SK-N-SH (cell line): ENCODE measurements around the gene LRP6. TPM values are rescaled to one million over a fixed set of nuclear protein-coding genes. Genes with fewer than 3 reads are reported as not detected.

Experiments
- CTCF ChIA-PET: fragments of 300-600, 350-600 bp; formaldehyde crosslinking; extraction: SDS; loops from one replicate; lab custom pipeline; 2021; lab: Yijun Ruan, JAX
- POLR2A ChIA-PET: fragments of 350-600 bp; sonication (Branson Sonifier 250); formaldehyde crosslinking; extraction: SDS; loops from one replicate; lab custom pipeline; 2020; ENCODE audit warnings: antibody characterized with exemption, inconsistent platforms; lab: Yijun Ruan, JAX
- DNase-seq: peaks from one replicate; pipeline ENCODE4 v3.0.0; 2012
- H2AFZ ChIP-seq: fragments of 200-600 bp; sonication (generic); 2 replicates; pipeline ENCODE4 v1.8.1; 2016; ENCODE audit warnings: antibody characterized with exemption, mild to moderate bottlenecking, low read depth
- H3F3A ChIP-seq: fragments of 200-600 bp; sonication (generic); replicated peaks from 2 replicates; pipeline ENCODE3; 2016; ENCODE audit warnings: antibody characterized with exemption, mild to moderate bottlenecking; ENCODE audit not compliant: insufficient read depth
- H3K27ac ChIP-seq, 2 experiments: fragments of 200-500 bp in 1 of 2; fragments of 200-600 bp in 1 of 2; sonication (Bioruptor generic) in 1 of 2; sonication (generic), shearing (Covaris generic) in 1 of 2; 2 replicates each; pipeline versions ENCODE4 v1.5.1 to v1.6.1; 2014 to 2016; ENCODE audit warnings: low read depth in 2 of 2, inconsistent platforms in 1 of 2, low read length in 1 of 2, mild to moderate bottlenecking in 1 of 2, mixed read lengths in 1 of 2
- H3K27me3 ChIP-seq: fragments of 200-600 bp; sonication (generic), shearing (Covaris generic); 2 replicates; pipeline ENCODE4 v1.6.1; 2016; ENCODE audit warnings: mixed run types; ENCODE audit not compliant: insufficient read depth
- H3K36me3 ChIP-seq, 2 experiments: fragments of 200-500 bp in 1 of 2; fragments of 200-600 bp in 1 of 2; sonication (Bioruptor generic) in 1 of 2; sonication (generic) in 1 of 2; replicated peaks in 1 of 2; 2 replicates each; pipeline versions ENCODE3 to v1.5.1; 2014 to 2016; ENCODE audit warnings: low read length in 1 of 2, mild to moderate bottlenecking in 1 of 2; ENCODE audit not compliant: insufficient read depth in 2 of 2, control insufficient read depth in 1 of 2
- H3K4me1 ChIP-seq, 2 experiments: fragments of 200-500 bp in 1 of 2; fragments of 200-600 bp in 1 of 2; sonication (Bioruptor generic) in 1 of 2; sonication (generic), shearing (Covaris generic) in 1 of 2; 2 replicates each; pipeline versions ENCODE4 v1.5.1 to v1.6.1; 2014 to 2016; ENCODE audit warnings: low read depth in 1 of 2, low read length in 1 of 2, mixed run types in 1 of 2; ENCODE audit not compliant: insufficient read depth in 2 of 2, control insufficient read depth in 1 of 2
- H3K4me2 ChIP-seq: fragments of 200-600 bp; sonication (generic), shearing (Covaris generic); 2 replicates; pipeline ENCODE4 v1.6.1; 2017; ENCODE audit warnings: mixed run types
- H3K4me3 ChIP-seq, 2 experiments: fragments of 200-500 bp in 1 of 2; fragments of 200-600 bp in 1 of 2; sonication (Bioruptor generic) in 1 of 2; sonication (generic), shearing (Covaris generic) in 1 of 2; 2 replicates each; pipeline versions ENCODE4 v1.5.1 to v1.8.1; 2014 to 2016; ENCODE audit warnings: low read depth in 2 of 2, inconsistent platforms in 1 of 2, low read length in 1 of 2, mild to moderate bottlenecking in 1 of 2, mixed read lengths in 1 of 2, moderate library complexity in 1 of 2
- H3K79me2 ChIP-seq: fragments of 200-600 bp; sonication (generic); 2 replicates; pipeline ENCODE4 v1.8.1; 2017; ENCODE audit warnings: mild to moderate bottlenecking; ENCODE audit not compliant: insufficient read depth
- H3K9ac ChIP-seq: fragments of 200-600 bp; sonication (generic); 2 replicates; pipeline ENCODE4 v1.6.1; 2017; ENCODE audit warnings: mixed run types
- H3K9me2 ChIP-seq: fragments of 200-600 bp; sonication (generic); 2 replicates; pipeline ENCODE4 v1.6.1; 2017; ENCODE audit warnings: mixed run types
- H3K9me3 ChIP-seq: fragments of 200-600 bp; sonication (generic); 2 replicates; pipeline ENCODE4 v1.6.1; 2017; ENCODE audit warnings: mixed run types, mild to moderate bottlenecking, moderate library complexity
- H4K20me1 ChIP-seq: fragments of 200-600 bp; sonication (generic); 2 replicates; pipeline ENCODE4 v1.6.1; 2017; ENCODE audit warnings: mild to moderate bottlenecking, mixed run types; ENCODE audit not compliant: insufficient read depth
- ELF1 ChIP-seq: IDR thresholded peaks from 2 replicates; pipeline ENCODE4 v1.4.0; 2012
- EP300 ChIP-seq, 2 experiments: IDR thresholded peaks; 2 replicates each; pipeline versions ENCODE4 v1.4.0 to v1.6.1; 2012; ENCODE audit warnings: borderline replicate concordance in 1 of 2, low read depth in 1 of 2, low read length in 1 of 2
- EZH2phosphoT487 ChIP-seq: fragments of 200-600 bp; sonication (generic); IDR thresholded peaks from 2 replicates; pipeline ENCODE4 v1.6.1; 2017; ENCODE audit warnings: low read depth, mixed run types, mild to moderate bottlenecking, antibody characterized with exemption, moderate library complexity, borderline replicate concordance
- FOXJ3 ChIP-seq: sonication (generic); formaldehyde crosslinking; IDR thresholded peaks from 2 replicates; pipeline ENCODE4 v1.5.1; 2020; ENCODE audit warnings: mild to moderate bottlenecking, missing genetic modification reagents
- GABPA ChIP-seq: IDR thresholded peaks from 2 replicates; pipeline ENCODE4 v1.4.0; 2012; ENCODE audit warnings: low read depth, mild to moderate bottlenecking
- MEF2A ChIP-seq: IDR thresholded peaks from 2 replicates; pipeline ENCODE4 v1.4.0; 2012; ENCODE audit warnings: low read depth, borderline replicate concordance
- NFIC ChIP-seq: IDR thresholded peaks from 2 replicates; pipeline ENCODE4 v1.4.0; 2012; ENCODE audit warnings: borderline replicate concordance
- NRF1 ChIP-seq: IDR thresholded peaks from 2 replicates; pipeline ENCODE4 v1.6.1; 2012; ENCODE audit warnings: low read depth, mild to moderate bottlenecking, low read length
- POLR2AphosphoS5 ChIP-seq: IDR thresholded peaks from 2 replicates; pipeline ENCODE4 v1.6.1; 2012; ENCODE audit warnings: low read depth, low read length
- RFX5 ChIP-seq: IDR thresholded peaks from 2 replicates; pipeline ENCODE4 v1.6.1; 2012; ENCODE audit warnings: mild to moderate bottlenecking, improper control_type of control experiment, low read length
- RXRA ChIP-seq: IDR thresholded peaks from 2 replicates; pipeline ENCODE4 v1.4.0; 2012; ENCODE audit warnings: low read depth, mild to moderate bottlenecking, borderline replicate concordance
- TAF1 ChIP-seq: IDR thresholded peaks from 2 replicates; pipeline ENCODE4 v1.6.1; 2012; ENCODE audit warnings: low read depth, mild to moderate bottlenecking, low read length, moderate library complexity, borderline replicate concordance
- TEAD4 ChIP-seq: IDR thresholded peaks from 2 replicates; pipeline ENCODE4 v1.4.0; 2012; ENCODE audit warnings: mild to moderate bottlenecking, borderline replicate concordance; ENCODE audit not compliant: insufficient read depth
- USF2 ChIP-seq: fragments of 150-350 bp; IDR thresholded peaks from 2 replicates; pipeline ENCODE4 v1.6.1; 2017; ENCODE audit warnings: antibody characterized with exemption, low read length, low read depth, borderline replicate concordance
- WGBS: methylation state at CpG from one replicate; pipeline ENCODE4 v1.1.6; 2017; ENCODE audit warnings: low lambda C conversion rate; 5-methylcytosine and 5-hydroxymethylcytosine counted together
- polyA plus RNA-seq, 3 experiments: library from polyadenylated mRNA; depleted of rRNA; stranded (reverse); fragments of >200 nt; gene quantifications; 2 replicates each; pipeline ENCODE4 v1.2.3, GENCODE V29; 2012
- TF ChIP-seq, protein P1 (sequence below): IDR thresholded peaks from 2 replicates; pipeline ENCODE4 v1.6.1; 2012; ENCODE audit warnings: mild to moderate bottlenecking, low read depth, low read length, moderate library complexity
- TF ChIP-seq, protein P2 (sequence below): IDR thresholded peaks from 2 replicates; pipeline ENCODE4; 2012

Gene LRP6
- polyA plus RNA-seq, 1 of the 3 experiments (the other 2 are of a cell fraction) = 13.7 TPM

DNA sequence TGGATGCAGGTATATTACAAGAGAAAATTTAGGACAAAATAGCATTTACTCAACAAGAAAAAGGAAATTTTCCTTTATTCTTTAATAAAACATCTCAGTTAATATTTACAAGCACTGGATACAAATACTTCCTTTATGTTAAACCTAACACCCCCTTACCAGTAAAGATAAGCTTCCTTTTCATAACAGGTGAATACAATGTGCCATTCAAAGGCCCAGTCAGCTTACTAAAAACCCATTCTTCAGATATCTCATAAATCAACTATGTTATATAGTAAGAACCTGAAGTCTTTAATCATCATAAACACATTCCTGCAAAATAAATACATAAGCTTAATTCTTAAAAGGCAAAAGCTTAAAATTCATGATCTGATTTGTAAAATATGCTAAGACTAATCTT is 52.6 kb downstream of the LRP6 start (continued):
- no peak for TF ChIP-seq USF2

GRCh38 chr12:12212769-12213168 is 54.1 kb downstream of the LRP6 start:
- Histone ChIP-seq H3K27ac (no peak overlapping the region), H3K4me2 (no peak overlapping the region), H3F3A (peaks cover 22% of the 10 kb centered on the region), H3K36me3 (peaks cover 0 to 2% of the 10 kb centered on the region in 2 experiments), H3K9me2 (no peaks in the 10 kb centered on the region), H3K9me3 (no peaks in the 10 kb centered on the region), H2AFZ (no peak overlapping the region), H3K79me2 (peaks cover 82% of the 10 kb centered on the region), H3K4me3 (no peak overlapping the region), H3K9ac (no peak overlapping the region), H4K20me1 (peaks cover 3% of the 10 kb centered on the region; the same call in 1 of the 2 replicates), H3K4me1 (peaks cover 7 to 52% of the 10 kb centered on the region in 2 experiments), H3K27me3 (no peaks in the 10 kb centered on the region)
- 68% methylated on average over 1 of the region's 1 CpG for WGBS
- TF ChIP-seq NFIC = no peak
- TF ChIP-seq FOXJ3 (CRISPR knock-in tag) = no peak
- TF ChIP-seq MEF2A = no peak
- no peak for TF ChIP-seq TEAD4
- TF ChIP-seq RFX5 = no peak
- TF ChIP-seq RXRA = no peak
- TF ChIP-seq, protein P1, sequence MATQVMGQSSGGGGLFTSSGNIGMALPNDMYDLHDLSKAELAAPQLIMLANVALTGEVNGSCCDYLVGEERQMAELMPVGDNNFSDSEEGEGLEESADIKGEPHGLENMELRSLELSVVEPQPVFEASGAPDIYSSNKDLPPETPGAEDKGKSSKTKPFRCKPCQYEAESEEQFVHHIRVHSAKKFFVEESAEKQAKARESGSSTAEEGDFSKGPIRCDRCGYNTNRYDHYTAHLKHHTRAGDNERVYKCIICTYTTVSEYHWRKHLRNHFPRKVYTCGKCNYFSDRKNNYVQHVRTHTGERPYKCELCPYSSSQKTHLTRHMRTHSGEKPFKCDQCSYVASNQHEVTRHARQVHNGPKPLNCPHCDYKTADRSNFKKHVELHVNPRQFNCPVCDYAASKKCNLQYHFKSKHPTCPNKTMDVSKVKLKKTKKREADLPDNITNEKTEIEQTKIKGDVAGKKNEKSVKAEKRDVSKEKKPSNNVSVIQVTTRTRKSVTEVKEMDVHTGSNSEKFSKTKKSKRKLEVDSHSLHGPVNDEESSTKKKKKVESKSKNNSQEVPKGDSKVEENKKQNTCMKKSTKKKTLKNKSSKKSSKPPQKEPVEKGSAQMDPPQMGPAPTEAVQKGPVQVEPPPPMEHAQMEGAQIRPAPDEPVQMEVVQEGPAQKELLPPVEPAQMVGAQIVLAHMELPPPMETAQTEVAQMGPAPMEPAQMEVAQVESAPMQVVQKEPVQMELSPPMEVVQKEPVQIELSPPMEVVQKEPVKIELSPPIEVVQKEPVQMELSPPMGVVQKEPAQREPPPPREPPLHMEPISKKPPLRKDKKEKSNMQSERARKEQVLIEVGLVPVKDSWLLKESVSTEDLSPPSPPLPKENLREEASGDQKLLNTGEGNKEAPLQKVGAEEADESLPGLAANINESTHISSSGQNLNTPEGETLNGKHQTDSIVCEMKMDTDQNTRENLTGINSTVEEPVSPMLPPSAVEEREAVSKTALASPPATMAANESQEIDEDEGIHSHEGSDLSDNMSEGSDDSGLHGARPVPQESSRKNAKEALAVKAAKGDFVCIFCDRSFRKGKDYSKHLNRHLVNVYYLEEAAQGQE = no peak
- POLR2A ChIA-PET = no interaction called here
- DNase-seq = no peak
- CTCF ChIA-PET = interaction anchor here (0.5 kb wide), 1 partner anchor 423 kb away, joined by 3 read pairs; no protein-coding TSS in a partner anchor

DNA sequence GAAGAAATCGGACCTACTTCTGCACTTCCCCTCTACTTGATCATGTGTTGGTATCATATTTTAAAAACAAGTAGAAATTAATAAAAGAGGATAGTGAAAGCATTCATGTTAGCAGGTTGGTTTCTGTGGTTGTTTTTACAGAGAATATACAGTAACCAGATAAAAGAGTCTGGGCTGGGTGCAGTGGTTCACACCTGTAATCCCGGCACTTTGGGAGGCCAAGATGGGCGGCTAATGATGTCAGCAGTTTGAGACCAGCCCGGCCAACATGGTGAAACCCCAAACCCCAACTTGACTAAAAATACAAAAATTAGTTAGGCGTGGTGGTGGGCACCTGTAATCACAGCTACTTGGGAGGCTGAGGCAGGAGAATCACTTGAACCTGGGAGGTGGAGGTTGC is 55.9 kb downstream of the LRP6 start:
- Histone ChIP-seq H3K4me2 (no peak overlapping the region), H3F3A (peaks cover 22% of the 10 kb centered on the region), H3K9me3 (no peaks in the 10 kb centered on the region), H3K9ac (no peak overlapping the region), H3K27me3 (no peaks in the 10 kb centered on the region), H3K9me2 (no peaks in the 10 kb centered on the region), H3K79me2 (peaks cover 83% of the 10 kb centered on the region), H2AFZ (no peak overlapping the region), H3K4me1 (peaks cover 3 to 38% of the 10 kb centered on the region in 2 experiments), H3K36me3 (peaks cover 0 to 2% of the 10 kb centered on the region in 2 experiments), H3K4me3 (no peak overlapping the region), H3K27ac (no peak overlapping the region), H4K20me1 (peaks cover 6% of the 10 kb centered on the region; the same call in 1 of the 2 replicates)
- POLR2A ChIA-PET = no interaction called here
- CTCF ChIA-PET = no interaction called here
- 98% methylated on average over 5 of the region's 5 CpGs for WGBS
- TF ChIP-seq GABPA = no peak
- TF ChIP-seq, protein P2, sequence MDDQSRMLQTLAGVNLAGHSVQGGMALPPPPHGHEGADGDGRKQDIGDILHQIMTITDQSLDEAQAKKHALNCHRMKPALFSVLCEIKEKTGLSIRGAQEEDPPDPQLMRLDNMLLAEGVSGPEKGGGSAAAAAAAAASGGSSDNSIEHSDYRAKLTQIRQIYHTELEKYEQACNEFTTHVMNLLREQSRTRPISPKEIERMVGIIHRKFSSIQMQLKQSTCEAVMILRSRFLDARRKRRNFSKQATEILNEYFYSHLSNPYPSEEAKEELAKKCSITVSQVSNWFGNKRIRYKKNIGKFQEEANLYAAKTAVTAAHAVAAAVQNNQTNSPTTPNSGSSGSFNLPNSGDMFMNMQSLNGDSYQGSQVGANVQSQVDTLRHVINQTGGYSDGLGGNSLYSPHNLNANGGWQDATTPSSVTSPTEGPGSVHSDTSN = no peak
- TF ChIP-seq POLR2AphosphoS5 = no peak
- TF ChIP-seq, protein P1 = no peak
- TF ChIP-seq FOXJ3 (CRISPR knock-in tag) = no peak
- TF ChIP-seq EP300 (IDR thresholded peaks at IDR 0.05; ENCODE audit: borderline replicate concordance in 1 of 2, low read depth in 1 of 2, low read length in 1 of 2) = no peak
- no peak for TF ChIP-seq MEF2A
- TF ChIP-seq TAF1 = no peak
- TF ChIP-seq ELF1 = no peak
- no peak for TF ChIP-seq TEAD4
- TF ChIP-seq EZH2phosphoT487 = no peak
- TF ChIP-seq NRF1 = no peak
- no peak for DNase-seq
